IPS-11a (cell line): ENCODE measurements around the gene NUAK2.

Experiments
- H3K4me3 ChIP-seq: one replicate; pipeline ENCODE4 v1.5.1; 2013; ENCODE audit warnings: low read depth, low read length, control low read depth

NUAK2 gene

GRCh38 chr1:205323794-205324193 is 2.2 kb upstream of the NUAK2 start:
- no peak overlapping the region for H3K4me3 ChIP-seq

GRCh38 chr1:205321959-205322283 is 376 bp upstream of the NUAK2 start:
- no peak overlapping the region for H3K4me3 ChIP-seq

GRCh38 chr1:205319081-205320018 is 2.2 kb downstream of the NUAK2 start:
- H3K4me3 ChIP-seq = peak overlapping the region; percentile 20

GRCh38 chr1:205318231-205318991 is 3.1 kb downstream of the NUAK2 start:
- no peak overlapping the region for H3K4me3 ChIP-seq

- no peak overlapping the region for H3K4me3 ChIP-seq
These were observed 4.1 kb downstream of the NUAK2 start for GRCh38 chr1:205317311-205317917.

GRCh38 chr1:205316161-205316566 is 5.4 kb downstream of the NUAK2 start:
- H3K4me3 ChIP-seq = no peak overlapping the region

GRCh38 chr1:205315008-205315618 is 6.4 kb downstream of the NUAK2 start:
- no peak overlapping the region for H3K4me3 ChIP-seq

- H3K4me3 ChIP-seq = no peak overlapping the region
These were observed 7.8 kb downstream of the NUAK2 start for GRCh38 chr1:205313563-205314308.

- no peak overlapping the region for H3K4me3 ChIP-seq
These were observed 8.5 kb downstream of the NUAK2 start for GRCh38 chr1:205312866-205313562.

GRCh38 chr1:205310976-205311704 is 10.4 kb downstream of the NUAK2 start:
- no peak overlapping the region for H3K4me3 ChIP-seq

- H3K4me3 ChIP-seq = no peak overlapping the region
These were observed 11.8 kb downstream of the NUAK2 start for GRCh38 chr1:205309741-205310140.

- H3K4me3 ChIP-seq = no peak overlapping the region
These were observed 14.5 kb downstream of the NUAK2 start for GRCh38 chr1:205306929-205307566.

GRCh38 chr1:205304695-205305070 is 16.9 kb downstream of the NUAK2 start:
- no peak overlapping the region for H3K4me3 ChIP-seq

GRCh38 chr1:205304046-205304694 is 17.4 kb downstream of the NUAK2 start:
- no peak overlapping the region for H3K4me3 ChIP-seq

GRCh38 chr1:205303247-205303888 is 18.2 kb downstream of the NUAK2 start:
- H3K4me3 ChIP-seq = no peak overlapping the region

- H3K4me3 ChIP-seq = no peak overlapping the region
These were observed 19.5 kb downstream of the NUAK2 start for GRCh38 chr1:205301842-205302588.

- no peak overlapping the region for H3K4me3 ChIP-seq
These were observed 20.2 kb downstream of the NUAK2 start for GRCh38 chr1:205301205-205301821.
